Mucosa of rectum (tissue), 2 donors: ENCODE data around the gene IL23R.

ENCODE experiments used
- H3K27ac ChIP-seq, 2 donors: one replicate each; pipeline ENCODE4 v1.7.0; 2013; ENCODE audit warnings: inconsistent platforms in 2 of 2, low read depth in 2 of 2, low read length in 2 of 2
- H3K27me3 ChIP-seq, 2 donors: one replicate each; pipeline ENCODE4 v1.7.0; 2013; ENCODE audit warnings: low read length in 2 of 2; ENCODE audit not compliant: control insufficient read depth in 2 of 2, insufficient read depth in 2 of 2
- H3K36me3 ChIP-seq, 2 donors: one replicate each; pipeline ENCODE4 v1.7.0; 2013; ENCODE audit warnings: low read length in 2 of 2; ENCODE audit not compliant: control insufficient read depth in 2 of 2, insufficient read depth in 2 of 2
- H3K4me1 ChIP-seq, 2 donors: one replicate each; pipeline ENCODE4 v1.7.0; 2013; ENCODE audit warnings: low read length in 2 of 2, mild to moderate bottlenecking in 1 of 2; ENCODE audit not compliant: control insufficient read depth in 2 of 2, insufficient read depth in 2 of 2
- H3K4me3 ChIP-seq, 2 donors: one replicate each; pipeline ENCODE4 v1.7.0; 2013; ENCODE audit warnings: low read length in 2 of 2
- H3K9ac ChIP-seq, 2 donors: one replicate each; pipeline ENCODE4 v1.7.0; 2013; ENCODE audit warnings: low read length in 2 of 2, low read depth in 1 of 2, mild to moderate bottlenecking in 1 of 2
- H3K9me3 ChIP-seq, 2 donors: one replicate each; pipeline ENCODE4 v1.7.0; 2013; ENCODE audit warnings: low read length in 2 of 2; ENCODE audit not compliant: control insufficient read depth in 2 of 2
- donor health status: healthy.
- donor health status: Normal muscosa, but diverticular disease.

IL23R gene

GRCh38 chr1:67226688-67227087, 60.4 kb downstream of the IL23R start:
- Histone ChIP-seq H3K27ac (no peak overlapping the region), H3K27me3 (no peaks in the 10 kb centered on the region), H3K9me3 (no peaks in the 10 kb centered on the region), H3K4me1 (no peaks in the 10 kb centered on the region), H3K9ac (no peak overlapping the region), H3K36me3 (no peaks in the 10 kb centered on the region), H3K4me3 (no peak overlapping the region)

GRCh38 chr1:67227196-67227595, 60.9 kb downstream of the IL23R start:
- Histone ChIP-seq H3K27ac (no peak overlapping the region), H3K9me3 (no peaks in the 10 kb centered on the region), H3K4me1 (no peaks in the 10 kb centered on the region), H3K9ac (no peak overlapping the region), H3K27me3 (no peaks in the 10 kb centered on the region), H3K4me3 (no peak overlapping the region), H3K36me3 (no peaks in the 10 kb centered on the region)

GRCh38 chr1:67228791-67229190, 62.5 kb downstream of the IL23R start:
- no peaks in the 10 kb centered on the region for H3K4me1 ChIP-seq

GRCh38 chr1:67230539-67230938, 64.3 kb downstream of the IL23R start:
- H3K9me3 ChIP-seq = no peaks in the 10 kb centered on the region
- no peaks in the 10 kb centered on the region for H3K27me3 ChIP-seq

More at GRCh38 chr1:67228791-67229190, 62.5 kb downstream of the IL23R start:
- Histone ChIP-seq H3K27ac (no peak overlapping the region), H3K9ac (no peak overlapping the region), H3K36me3 (no peaks in the 10 kb centered on the region), H3K9me3 (no peaks in the 10 kb centered on the region), H3K27me3 (no peaks in the 10 kb centered on the region), H3K4me3 (no peak overlapping the region)

DNA sequence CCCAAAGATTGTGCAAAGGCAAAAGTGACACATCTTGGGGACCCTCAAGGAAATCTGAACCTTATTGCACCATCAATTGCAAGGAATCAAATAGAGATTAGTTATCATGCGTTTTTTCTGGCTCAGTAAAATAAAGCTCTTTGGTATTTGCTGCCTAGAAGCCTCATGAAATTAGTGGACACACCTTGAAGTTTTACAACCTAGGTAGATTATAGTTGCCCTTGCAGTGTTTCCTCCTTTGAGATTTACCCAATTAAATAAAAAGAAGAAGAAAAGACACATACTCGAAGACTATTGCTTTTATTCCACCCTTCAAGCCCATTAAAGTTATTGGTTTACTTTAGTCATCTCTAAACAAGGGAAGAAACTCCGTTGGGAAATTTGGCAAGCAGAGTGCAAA, 70.0 kb downstream of the IL23R start:
- Histone ChIP-seq H3K4me3 (no peak overlapping the region), H3K27ac (no peak overlapping the region), H3K9ac (no peak overlapping the region), H3K9me3 (no peaks in the 10 kb centered on the region), H3K4me1 (peaks cover 2 to 8% of the 10 kb centered on the region in 2 donors), H3K27me3 (no peaks in the 10 kb centered on the region), H3K36me3 (no peaks in the 10 kb centered on the region)

More at GRCh38 chr1:67230539-67230938, 64.3 kb downstream of the IL23R start:
- H3K9ac ChIP-seq = no peak overlapping the region
- H3K4me3 ChIP-seq = no peak overlapping the region
- no peak overlapping the region for H3K27ac ChIP-seq
- H3K36me3 ChIP-seq = no peaks in the 10 kb centered on the region
- no peaks in the 10 kb centered on the region for H3K4me1 ChIP-seq

DNA sequence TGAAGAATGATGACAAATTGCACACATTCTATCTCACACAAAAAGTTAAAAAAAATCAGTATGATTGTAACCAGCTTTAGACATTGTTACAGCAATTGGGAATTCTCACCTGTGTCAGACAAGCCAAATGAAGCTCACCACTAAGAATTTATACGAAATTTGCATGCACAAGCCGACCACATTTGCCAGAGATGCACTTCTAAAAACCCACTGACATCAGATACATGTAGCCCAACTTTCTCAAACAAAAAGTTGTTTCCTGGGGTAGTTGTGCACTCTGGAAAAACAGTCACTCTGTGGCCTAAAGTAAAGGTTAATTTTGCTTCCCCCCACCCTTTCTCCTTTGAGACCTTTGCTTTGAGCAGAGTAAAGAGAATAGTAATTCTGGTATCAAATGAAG, 73.5 kb downstream of the IL23R start:
- Histone ChIP-seq H3K9me3 (no peaks in the 10 kb centered on the region), H3K36me3 (no peaks in the 10 kb centered on the region), H3K9ac (no peak overlapping the region), H3K4me3 (no peak overlapping the region), H3K4me1 (peaks cover 2 to 8% of the 10 kb centered on the region in 2 donors), H3K27ac (no peak overlapping the region), H3K27me3 (no peaks in the 10 kb centered on the region)

DNA sequence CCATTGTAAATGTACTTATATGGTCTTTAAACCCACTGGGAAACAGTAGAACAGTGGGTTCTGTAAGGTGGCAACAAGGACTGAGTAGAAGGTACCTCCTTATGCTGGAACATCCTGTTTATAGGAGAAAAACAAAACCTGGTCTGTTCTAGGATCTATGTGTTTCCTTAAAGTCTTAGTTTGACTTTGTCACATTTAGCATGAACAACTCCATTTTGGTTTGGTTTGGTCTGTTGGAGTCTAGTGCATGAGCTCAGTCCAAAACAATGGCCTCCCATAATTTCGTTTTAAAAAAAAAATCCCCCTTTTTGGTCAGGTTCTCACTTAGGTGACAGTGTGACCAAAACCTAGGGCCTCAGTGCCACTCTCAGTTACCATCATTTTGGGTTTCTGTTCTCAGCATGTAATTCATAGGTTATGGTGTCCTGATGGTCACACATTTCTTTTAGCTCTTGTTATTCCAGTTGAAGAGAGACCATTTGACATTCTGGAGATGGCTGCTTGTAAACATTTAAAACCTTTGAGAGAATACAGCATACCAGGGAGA, 75.0 kb downstream of the IL23R start:
- Histone ChIP-seq H3K4me3 (no peak overlapping the region), H3K9me3 (no peaks in the 10 kb centered on the region), H3K4me1 (peaks cover 0 to 3% of the 10 kb centered on the region in 2 donors), H3K36me3 (no peaks in the 10 kb centered on the region), H3K27me3 (no peaks in the 10 kb centered on the region), H3K27ac (no peak overlapping the region), H3K9ac (no peak overlapping the region)

- Histone ChIP-seq H3K27me3 (no peaks in the 10 kb centered on the region), H3K36me3 (no peaks in the 10 kb centered on the region), H3K9ac (no peak overlapping the region), H3K4me3 (no peak overlapping the region), H3K27ac (no peak overlapping the region), H3K4me1 (no peaks in the 10 kb centered on the region), H3K9me3 (no peaks in the 10 kb centered on the region)
Observed at GRCh38 chr1:67242016-67242415, 75.8 kb downstream of the IL23R start.

DNA sequence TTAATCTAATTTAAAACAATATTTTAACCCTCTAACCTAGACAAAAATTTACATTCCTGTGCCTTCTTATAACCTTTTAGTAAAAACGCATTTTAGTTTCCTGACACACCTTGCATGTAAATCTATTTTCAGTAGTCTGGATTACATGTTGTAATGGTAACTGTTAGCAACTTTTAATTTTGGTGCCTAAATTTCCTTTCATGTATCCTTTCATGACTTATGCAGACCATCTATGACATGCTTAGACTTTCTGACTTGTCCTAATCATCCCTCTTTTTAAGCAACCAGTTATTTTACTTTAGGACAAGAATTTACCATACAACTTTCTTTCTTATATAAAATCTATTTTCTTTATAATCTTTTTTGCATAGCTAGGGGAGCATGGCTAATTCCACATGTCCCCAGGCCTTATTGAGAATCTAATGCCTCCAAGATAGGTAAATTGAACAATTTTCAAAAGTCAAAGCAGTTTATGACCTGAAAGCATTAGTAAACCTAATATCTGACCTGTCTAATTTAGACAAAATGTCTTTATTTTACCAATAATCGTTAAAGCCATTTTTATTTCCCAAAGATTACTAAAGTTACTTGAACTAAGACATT, 83.9 kb downstream of the IL23R start:
- H3K27me3 ChIP-seq = no peaks in the 10 kb centered on the region
- H3K4me3 ChIP-seq = no peak overlapping the region
- H3K36me3 ChIP-seq = no peaks in the 10 kb centered on the region
- H3K9ac ChIP-seq = no peak overlapping the region
- no peak overlapping the region for H3K27ac ChIP-seq
- peaks cover 0 to 5% of the 10 kb centered on the region in 2 donors for H3K9me3 ChIP-seq
- no peaks in the 10 kb centered on the region for H3K4me1 ChIP-seq

- no peak overlapping the region for H3K4me3 ChIP-seq
- H3K9ac ChIP-seq = no peak overlapping the region
- H3K27me3 ChIP-seq = no peaks in the 10 kb centered on the region
- H3K36me3 ChIP-seq = no peaks in the 10 kb centered on the region
- no peak overlapping the region for H3K27ac ChIP-seq
- no peaks in the 10 kb centered on the region for H3K9me3 ChIP-seq
- no peaks in the 10 kb centered on the region for H3K4me1 ChIP-seq
Observed at GRCh38 chr1:67256291-67257172, 90.3 kb downstream of the IL23R start.
